ENCODE results near the gene CABYR. TPM values are rescaled to one million over a fixed set of nuclear protein-coding genes. Genes with fewer than 3 reads are reported as not detected.

Gene CABYR
- total and polyA plus RNA-seq, 2 of the 8 experiments (the other 6 are each of a cell fraction or from before 2014, with no cell fraction given): 14.5 to 18.8 TPM

DNA sequence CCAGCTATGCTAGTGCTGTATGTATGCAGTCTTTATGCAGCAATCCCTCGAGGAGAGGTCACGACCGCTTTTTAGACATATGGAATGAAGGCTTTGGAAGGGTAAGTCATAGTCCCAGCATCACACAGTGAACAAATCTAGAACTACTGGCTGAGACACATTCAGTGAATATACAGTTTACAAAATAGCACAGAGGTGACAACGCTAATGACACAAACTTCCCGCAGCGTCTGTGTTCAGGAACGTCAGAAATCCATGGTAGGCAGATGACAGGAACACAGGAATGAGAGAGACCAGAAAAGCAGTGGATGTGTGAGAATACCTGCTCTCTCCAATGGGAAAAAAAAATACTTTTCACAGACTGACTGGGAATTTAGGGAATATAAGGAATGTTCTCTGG is 29.6 kb downstream of the CABYR start:
- Histone ChIP-seq H3K36me3 (ENCODE audit: control insufficient read depth in 2 of 4, insufficient read depth in 4 of 4, low read length in 3 of 4) (peaks cover 7 to 38% (median 21%) of the 10 kb centered on the region in 4 experiments), H3K14ac (ENCODE audit: insufficient read length) (no peak overlapping the region), H2BK15ac (ENCODE audit: low read length) (no peak overlapping the region), H2BK20ac (ENCODE audit: low read length) (no peak overlapping the region), H2AK5ac (ENCODE audit: low read depth, low read length) (no peak overlapping the region), H3K56ac (replicated peaks; ENCODE audit: insufficient read length, low read depth, low read length) (no peak overlapping the region), H3K27me3 (replicated peaks in 1 of 4; ENCODE audit: control insufficient read depth in 3 of 4, extremely low read depth in 1 of 4, insufficient read depth in 3 of 4, low read length in 3 of 4) (no peaks in the 10 kb centered on the region), H2BK12ac (ENCODE audit: low read depth, low read length) (no peak overlapping the region), H3K4me2 (ENCODE audit: insufficient read depth in 1 of 2, low read depth in 2 of 2, low read length in 2 of 2) (no peak overlapping the region), H3K4me3 (ENCODE audit: extremely low read depth in 1 of 4, insufficient read depth in 2 of 4, low read depth in 3 of 4, low read length in 4 of 4) (no peak overlapping the region), H2BK120ac (replicated peaks; ENCODE audit: low read depth, low read length) (no peak overlapping the region), H3K79me1 (ENCODE audit: low read depth, low read length) (no peaks in the 10 kb centered on the region), H3K23me2 (ENCODE audit: low read depth, low read length) (no peaks in the 10 kb centered on the region), H3K4ac (replicated peaks; ENCODE audit: insufficient read length, low read depth, low read length) (no peak overlapping the region), H2AFZ (ENCODE audit: low read length) (no peak overlapping the region), H4K91ac (replicated peaks; ENCODE audit: insufficient read length, low read length) (no peak overlapping the region), H4K8ac (ENCODE audit: extremely low read depth, insufficient read depth, low read length) (no peak overlapping the region), H2BK5ac (ENCODE audit: low read depth, low read length) (no peak overlapping the region; the same call in 1 of the 2 replicates), H4K20me1 (replicated peaks in 1 of 2; ENCODE audit: control insufficient read depth in 1 of 2, insufficient read depth in 2 of 2, low read length in 2 of 2) (peaks cover 0 to 3% of the 10 kb centered on the region in 2 experiments), H3K27ac (ENCODE audit: low read depth, low read length) (no peak overlapping the region), H3K23ac (ENCODE audit: insufficient read length) (no peak overlapping the region), H3K9ac (replicated peaks in 1 of 4; ENCODE audit: extremely low read depth in 1 of 4, low read depth in 3 of 4, low read length in 3 of 4) (no peak overlapping the region), H3K79me2 (ENCODE audit: control insufficient read depth in 1 of 2, insufficient read depth in 2 of 2, low read length in 2 of 2) (no peaks in the 10 kb centered on the region), H3K9me3 (ENCODE audit: insufficient read depth in 2 of 2, low read depth in 1 of 2, low read length in 1 of 2) (no peaks in the 10 kb centered on the region), H4K5ac (ENCODE audit: insufficient read length, low read depth, low read length) (no peak overlapping the region), H3K4me1 (replicated peaks in 1 of 4; ENCODE audit: control insufficient read depth in 3 of 4, insufficient read depth in 4 of 4, low read length in 3 of 4) (no peaks in the 10 kb centered on the region), H3K18ac (ENCODE audit: extremely low read depth, low read length) (no peak overlapping the region)
- FAIRE-seq (no peak), DNase-seq (ENCODE audit: low read depth in 1 of 2, low spot score in 2 of 2) (no peak)
- WGBS, 2 experiments (ENCODE audit: extremely low coverage in 1 of 2, insufficient coverage in 1 of 2, insufficient read length in 1 of 2, insufficient replicate concordance in 2 of 2, low coverage in 1 of 2, low lambda C conversion rate in 2 of 2, missing lambda C conversion rate in 1 of 2): 90% methylated on average over 7 of the region's 7 CpGs; no CpG with 5 or more reads in 1 of the 2 experiments
- ChIA-PET CTCF (ENCODE audit: partially characterized antibody) (interaction anchor here (1.2 kb wide), 1 partner anchor 8 kb away, joined by 4 read pairs; no protein-coding TSS in a partner anchor), POLR2A (ENCODE audit: partially characterized antibody) (interaction anchor here (1.2 to 1.9 kb wide), 2 partner anchors 29 to 32 kb away, joined by 3 to 10 read pairs; partner anchors contain the start of gene CABYR)
- no peak for TF ChIP-seq RAD21 (IDR thresholded peaks at IDR 0.05 in 1 of 2, conservative IDR thresholded peaks at IDR 0.05 in 1 of 2; ENCODE audit: low read depth in 2 of 2, low read length in 2 of 2)
- no peak for TF ChIP-seq EGR1 (IDR thresholded peaks at IDR 0.05; ENCODE audit: borderline replicate concordance, low read depth, low read length)
- no peak for TF ChIP-seq EZH2 (IDR thresholded peaks at IDR 0.05; ENCODE audit: low read depth, low read length, severe bottlenecking)
- no peak for TF ChIP-seq E2F6 (IDR thresholded peaks at IDR 0.05)
- TF ChIP-seq, protein P1, sequence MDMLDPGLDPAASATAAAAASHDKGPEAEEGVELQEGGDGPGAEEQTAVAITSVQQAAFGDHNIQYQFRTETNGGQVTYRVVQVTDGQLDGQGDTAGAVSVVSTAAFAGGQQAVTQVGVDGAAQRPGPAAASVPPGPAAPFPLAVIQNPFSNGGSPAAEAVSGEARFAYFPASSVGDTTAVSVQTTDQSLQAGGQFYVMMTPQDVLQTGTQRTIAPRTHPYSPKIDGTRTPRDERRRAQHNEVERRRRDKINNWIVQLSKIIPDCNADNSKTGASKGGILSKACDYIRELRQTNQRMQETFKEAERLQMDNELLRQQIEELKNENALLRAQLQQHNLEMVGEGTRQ (IDR thresholded peaks at IDR 0.05; ENCODE audit: low read length): no peak
- TF ChIP-seq BCL11A (IDR thresholded peaks at IDR 0.05; ENCODE audit: low read depth in 2 of 2, low read length in 2 of 2): no peak
- no peak for TF ChIP-seq MAFK (IDR thresholded peaks at IDR 0.05; ENCODE audit: low read depth, low read length)
- no peak for TF ChIP-seq FOSL1 (IDR thresholded peaks at IDR 0.05; ENCODE audit: insufficient read depth, low read depth, low read length)
- no peak for TF ChIP-seq GABPA (IDR thresholded peaks at IDR 0.05; ENCODE audit: borderline replicate concordance, insufficient read depth, low read length)
- no peak for TF ChIP-seq CEBPB (IDR thresholded peaks at IDR 0.05; ENCODE audit: low read depth, low read length)
- no peak for TF ChIP-seq RFX5 (IDR thresholded peaks at IDR 0.05; ENCODE audit: borderline replicate concordance, low read depth, low read length)
- TF ChIP-seq SP2 (IDR thresholded peaks at IDR 0.05; ENCODE audit: low read length): no peak

Data from H1 (cell line).